NCI-H1105 (cell line): ENCODE measurements around the gene APLP1.
A peak's percentile ranks its signal among the peaks of the same experiment; 100 is the strongest.
"Not testable (repeated sequence)": the region's sequence is repeated elsewhere in the genome, so short reads cannot be mapped to it uniquely, and the experiment has no call there.

Experiments used
- DNase-seq: peaks from one replicate; lab custom pipeline; 2025; lab: John Stamatoyannopoulos, UW

APLP1 gene

DNA sequence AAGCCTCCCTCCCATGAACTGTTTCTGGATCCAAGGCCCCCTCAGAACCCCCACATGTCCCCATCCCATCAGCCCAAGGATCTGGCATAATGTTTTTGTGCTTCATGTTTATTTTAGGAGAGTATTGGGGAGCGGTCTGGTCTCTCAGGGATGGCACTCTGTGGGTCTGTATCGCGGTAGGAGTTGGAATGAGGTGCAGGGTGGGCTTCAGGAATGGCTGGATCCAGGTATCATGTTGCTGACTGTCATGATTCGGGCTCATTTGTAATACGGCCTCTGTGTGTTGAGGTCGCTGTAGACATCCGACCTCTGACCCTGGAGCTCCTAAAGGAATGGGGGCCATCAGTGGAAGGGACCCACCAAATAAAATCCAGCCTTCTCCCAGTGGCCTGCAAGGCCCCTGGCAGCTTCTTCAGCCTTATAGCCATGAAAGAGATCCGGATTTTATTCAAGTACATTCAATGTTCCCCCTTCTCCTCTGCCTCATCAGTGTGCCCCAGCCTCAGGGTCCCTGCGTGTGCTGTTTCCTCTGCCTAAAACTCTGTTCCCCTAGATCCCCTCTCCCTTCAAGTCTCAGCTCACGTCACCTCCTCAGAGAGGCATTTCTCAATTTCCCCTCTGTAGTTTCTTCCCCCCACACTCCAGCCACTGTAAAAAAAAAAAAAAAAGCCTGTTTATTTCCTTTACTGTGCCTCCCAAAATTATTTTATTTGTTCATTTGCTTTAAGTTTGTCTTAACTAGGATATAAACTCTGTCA is 36.1 kb downstream of the APLP1 start:
- no peak for DNase-seq

DNA sequence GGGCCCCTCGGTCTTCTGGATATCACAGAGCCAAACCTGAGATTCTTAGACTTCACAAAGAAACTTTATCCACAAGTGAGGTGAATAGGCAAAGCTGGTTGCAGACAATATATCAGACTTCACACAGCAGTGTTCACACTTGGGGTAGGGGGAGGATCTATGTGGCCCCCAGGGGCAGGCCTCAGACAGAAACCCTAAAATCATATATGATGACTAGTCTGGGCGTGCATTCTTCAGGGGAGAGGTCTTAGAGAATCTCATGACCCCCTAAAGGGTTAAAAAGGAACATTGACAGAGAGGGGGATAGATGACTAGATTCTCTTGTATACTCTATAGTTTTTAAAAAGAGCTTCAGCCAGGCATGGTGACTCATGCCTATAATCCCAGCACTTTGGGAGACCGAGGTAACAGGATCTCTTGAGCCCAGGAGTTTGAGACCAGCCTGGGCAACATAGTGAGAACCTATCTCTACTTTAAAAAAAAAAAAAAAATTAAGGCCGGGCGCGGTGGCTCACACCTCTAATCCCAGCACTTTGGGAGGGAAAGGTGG is 36.9 kb downstream of the APLP1 start:
- no peak for DNase-seq

DNA sequence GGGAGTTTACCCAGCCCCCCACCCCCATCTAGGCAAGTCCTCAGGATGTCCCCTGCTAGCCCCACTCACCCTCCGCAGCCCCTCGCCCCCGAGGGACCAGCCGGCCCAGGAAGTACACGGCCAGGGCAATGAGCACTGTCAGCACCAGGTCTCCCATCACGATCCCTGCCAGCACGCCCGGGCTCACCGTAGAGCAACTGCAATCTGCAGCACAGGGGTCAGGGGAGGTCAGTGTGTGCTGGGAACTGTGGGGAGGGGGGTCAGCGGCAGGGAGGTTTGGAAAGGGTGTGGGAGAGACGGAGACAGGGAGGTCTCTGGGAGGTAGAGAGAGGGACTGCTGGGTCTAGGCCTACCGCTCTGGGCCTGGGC is 39.0 kb downstream of the APLP1 start:
- DNase-seq = no peak

DNA sequence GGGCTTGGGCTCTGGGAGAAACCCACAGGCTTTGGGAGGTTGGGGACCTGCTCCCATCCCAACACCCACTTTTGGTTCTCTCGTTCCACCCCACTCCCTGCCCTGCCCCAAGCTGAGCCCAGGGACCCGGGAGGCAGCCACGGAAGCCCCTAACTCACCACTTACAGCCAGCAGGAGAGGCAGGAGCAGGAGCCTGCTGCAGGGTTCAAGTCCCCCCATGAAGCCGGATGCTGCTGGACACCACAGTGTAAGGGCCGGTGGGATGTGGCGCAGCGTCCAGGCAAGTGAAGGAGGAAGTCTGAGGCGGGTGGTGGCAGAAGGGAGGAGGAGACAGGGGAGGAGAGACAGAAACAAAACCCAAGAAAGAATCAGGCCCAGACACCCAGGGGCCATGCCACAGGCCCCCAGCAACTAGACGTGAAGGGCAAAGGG is 39.7 kb downstream of the APLP1 start, which contains the start of gene TYROBP:
Gene TYROBP, minus strand, starts transcription at position 286 of the 432 bp plus-strand sequence. Its CDS starts 67 bp downstream, at position 219.
- DNase-seq = no peak

GRCh38 chr19:35908973-35909683 is 40.8 kb downstream of the APLP1 start:
- no peak for DNase-seq

- DNase-seq = no peak
Measured at GRCh38 chr19:35909684-35910035, 41.3 kb downstream of the APLP1 start.

- not testable (repeated sequence) for DNase-seq
Measured at GRCh38 chr19:35910355-35910754, 42.0 kb downstream of the APLP1 start.

DNA sequence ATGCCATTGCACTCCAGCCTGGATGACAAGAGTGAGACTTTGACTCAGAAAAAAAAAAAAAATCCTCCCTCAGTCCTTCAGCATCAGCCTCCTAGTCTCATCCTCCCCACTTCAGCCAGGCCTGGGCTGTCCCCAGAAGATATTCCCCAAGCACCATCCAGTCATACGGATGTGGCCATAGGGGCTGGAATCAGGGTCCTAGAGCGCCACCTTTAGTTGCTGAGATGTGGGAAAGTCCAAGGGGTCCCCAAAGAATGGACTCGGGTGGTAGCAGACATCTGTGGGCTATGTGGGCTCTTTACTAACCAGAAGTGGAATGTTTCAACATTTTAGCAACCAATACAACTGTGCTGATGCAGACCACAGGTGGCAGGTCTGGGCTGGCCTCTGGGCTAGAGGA is 42.8 kb downstream of the APLP1 start:
- DNase-seq = no peak

DNA sequence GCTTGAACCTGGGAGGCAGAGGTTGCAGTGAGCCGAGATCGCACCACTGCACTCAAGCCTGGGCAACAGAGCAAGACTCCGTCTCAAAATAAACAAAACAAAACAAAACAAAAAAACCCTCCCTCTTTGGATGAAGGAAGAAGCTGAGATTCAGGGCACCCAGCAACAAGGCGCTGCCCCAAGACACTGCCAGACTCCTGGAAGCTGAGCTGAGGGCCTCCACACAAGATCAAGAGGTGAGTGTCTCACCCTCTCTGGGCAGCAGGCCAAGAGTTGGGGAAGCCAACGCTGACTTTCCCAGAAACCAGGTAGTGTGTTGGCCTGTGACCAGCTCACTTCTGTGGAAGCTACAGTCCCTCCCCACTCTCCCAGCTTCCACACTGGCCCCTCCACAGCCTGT is 43.4 kb downstream of the APLP1 start:
- DNase-seq = peak; percentile 23

- no peak for DNase-seq
Measured at GRCh38 chr19:35913589-35913988, 45.2 kb downstream of the APLP1 start.

DNA sequence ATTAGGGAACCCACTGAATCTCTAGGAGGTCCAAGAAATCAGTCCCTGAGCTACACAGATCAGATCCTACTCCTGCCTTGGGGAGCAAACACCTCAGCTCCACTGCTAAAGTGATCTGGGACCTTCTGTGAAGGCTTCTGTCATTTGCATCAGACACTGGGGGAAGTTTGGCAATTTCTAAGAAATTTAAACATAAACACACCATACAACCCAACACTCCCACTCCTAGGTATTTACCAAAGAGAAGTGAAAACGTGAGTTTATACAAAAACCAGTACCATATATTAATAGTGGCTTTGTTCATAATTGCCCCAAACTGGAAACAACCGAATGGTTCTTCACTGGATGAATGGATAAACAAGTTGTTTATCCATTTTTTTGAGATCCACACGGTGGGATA is 47.1 kb downstream of the APLP1 start:
- no peak for DNase-seq

- DNase-seq = no peak
Measured at GRCh38 chr19:35919306-35919705, 50.9 kb downstream of the APLP1 start.

DNA sequence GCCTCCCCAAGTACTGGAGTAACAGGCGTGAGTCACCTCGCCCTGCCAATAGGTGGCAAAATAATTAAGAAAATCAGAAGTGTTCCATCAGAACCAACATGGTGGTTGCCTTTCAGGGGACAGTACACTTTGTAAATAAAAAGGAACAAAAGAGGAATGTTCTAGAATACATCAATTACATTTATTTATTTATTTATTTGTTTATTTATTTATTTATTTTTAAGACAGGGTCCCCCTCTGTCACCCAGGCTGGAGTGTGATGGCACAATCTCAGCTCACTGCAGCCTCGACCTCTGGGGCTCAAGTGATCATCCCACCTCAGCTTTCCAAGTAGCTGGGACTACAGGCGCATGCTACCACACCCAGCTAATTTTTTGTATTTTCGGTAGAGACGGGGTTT is 52.6 kb downstream of the APLP1 start:
- no peak for DNase-seq

DNA sequence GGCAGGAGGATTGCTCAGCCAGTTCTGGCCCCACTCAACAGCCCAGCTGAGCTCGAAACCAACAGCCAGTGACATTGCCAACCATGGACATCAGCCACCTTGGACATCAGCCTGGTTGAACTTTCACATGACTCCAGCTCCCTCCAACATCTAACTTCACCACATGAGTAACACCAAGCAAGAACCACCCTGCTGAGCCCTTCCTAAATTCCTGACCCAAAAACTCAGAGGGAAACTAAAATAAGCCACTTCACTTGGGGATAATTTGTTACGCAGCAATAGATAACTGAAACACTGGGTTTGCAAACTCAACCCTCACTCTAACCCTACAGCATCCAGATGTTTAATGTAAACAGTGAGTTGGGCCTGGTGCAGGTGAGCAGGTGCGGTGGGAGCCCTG is 57.1 kb downstream of the APLP1 start:
- DNase-seq = no peak

GRCh38 chr19:35928507-35928906 is 60.1 kb downstream of the APLP1 start:
- no peak for DNase-seq
